Neural progenitor cell (in vitro differentiated cells): Measurements from ENCODE around the gene DDX47. TPM values are rescaled to one million over a fixed set of nuclear protein-coding genes. Genes with fewer than 3 reads are reported as not detected.

Experiments used
- DNase-seq: peaks from one replicate; pipeline ENCODE4 v3.0.0-alpha.2; 2016; ENCODE audit warnings: low spot score
- H2AFZ ChIP-seq: fragments of 200-600 bp; sonication (generic); replicated peaks from 2 replicates; pipeline ENCODE4 v1.6.1; 2016; ENCODE audit warnings: antibody characterized with exemption
- H3F3A ChIP-seq: fragments of 200-600 bp; sonication (generic); 2 replicates; pipeline ENCODE4 v1.6.1; 2016; ENCODE audit warnings: antibody characterized with exemption, low read depth
- H3K27ac ChIP-seq: fragments of 200-600 bp; sonication (generic); 2 replicates; pipeline ENCODE4 v1.5.1; 2016; ENCODE audit warnings: mild to moderate bottlenecking
- H3K27me3 ChIP-seq: fragments of 200-600 bp; sonication (generic); 2 replicates; pipeline ENCODE4 v1.6.1; 2016; ENCODE audit warnings: mild to moderate bottlenecking, moderate library complexity
- H3K36me3 ChIP-seq: fragments of 200-600 bp; sonication (generic); 2 replicates; pipeline ENCODE4 v1.5.1; 2016
- H3K4me1 ChIP-seq: fragments of 200-600 bp; sonication (generic); 2 replicates; pipeline ENCODE4 v1.6.1; 2016; ENCODE audit warnings: mixed run types
- H3K4me2 ChIP-seq: fragments of 200-600 bp; sonication (generic); 2 replicates; pipeline ENCODE4 v1.6.1; 2016
- H3K4me3 ChIP-seq: fragments of 200-600 bp; sonication (generic); 2 replicates; pipeline ENCODE4 v1.5.1; 2016
- H3K79me2 ChIP-seq: fragments of 200-600 bp; sonication (generic); 2 replicates; pipeline ENCODE4 v1.6.1; 2016; ENCODE audit warnings: low read depth
- H3K9ac ChIP-seq: fragments of 200-600 bp; sonication (generic); 2 replicates; pipeline ENCODE4 v1.6.1; 2016
- H3K9me3 ChIP-seq: fragments of 200-600 bp; sonication (generic); 2 replicates; pipeline ENCODE4 v1.5.1; 2016; ENCODE audit warnings: low read depth
- H4K20me1 ChIP-seq: fragments of 200-600 bp; sonication (generic); 2 replicates; pipeline ENCODE4 v1.6.1; 2016; ENCODE audit warnings: low read depth
- H3K27ac Mint-ChIP-seq: 3 replicates; pipeline ENCODE4 v1.8.0; 2021; ENCODE audit warnings: mixed read lengths
- H3K27me3 Mint-ChIP-seq: 2 replicates; pipeline ENCODE4 v1.8.0; 2022; ENCODE audit warnings: low read depth, mild to moderate bottlenecking, inconsistent platforms, moderate library complexity, mixed read lengths; ENCODE audit not compliant: insufficient read depth
- H3K36me3 Mint-ChIP-seq: 3 replicates; pipeline ENCODE4 v1.8.0; 2021; ENCODE audit warnings: mixed read lengths
- H3K4me1 Mint-ChIP-seq: 3 replicates; pipeline ENCODE4 v1.8.0; 2021; ENCODE audit warnings: mixed read lengths
- H3K4me3 Mint-ChIP-seq: 3 replicates; pipeline ENCODE4 v1.8.0; 2021; ENCODE audit warnings: mild to moderate bottlenecking, moderate library complexity, mixed read lengths
- H3K9me3 Mint-ChIP-seq: 3 replicates; pipeline ENCODE4 v1.8.0; 2020; ENCODE audit warnings: mixed read lengths
- CTCF ChIP-seq: fragments of 200-600 bp; sonication (generic); IDR thresholded peaks from 2 replicates; pipeline ENCODE4 v1.5.1; 2017; ENCODE audit warnings: antibody characterized with exemption, mild to moderate bottlenecking
- EZH2 ChIP-seq: fragments of 200-600 bp; sonication (generic); IDR thresholded peaks from 2 replicates; pipeline ENCODE4 v1.6.1; 2017; ENCODE audit warnings: antibody characterized with exemption, mild to moderate bottlenecking, moderate library complexity
- EZH2phosphoT487 ChIP-seq: fragments of 200-600 bp; sonication (generic); IDR thresholded peaks from 2 replicates; pipeline ENCODE4 v1.6.1; 2017; ENCODE audit warnings: antibody characterized with exemption
- total RNA-seq: library from RNA; depleted of rRNA; stranded (reverse); fragments of >200 nt; gene quantifications from 2 replicates; pipeline ENCODE4 v1.2.3, GENCODE V29; 2015; ENCODE audit warnings: low replicate concordance

The DDX47 gene
- total RNA-seq, 1 donor from 2014 or later, result 107 TPM

GRCh38 chr12:12835378-12836146, 22.4 kb downstream of the DDX47 start:
- peaks cover 6% of the 10 kb centered on the region for H3K27me3 Mint-ChIP-seq
- H3K27ac Mint-ChIP-seq, result no peak overlapping the region
- Histone ChIP-seq H3F3A (peaks cover 4% of the 10 kb centered on the region), H3K9ac (no peak overlapping the region), H3K9me3 (no peaks in the 10 kb centered on the region), H3K4me3 (no peak overlapping the region), H2AFZ (no peak overlapping the region), H3K36me3 (no peaks in the 10 kb centered on the region), H4K20me1 (no peaks in the 10 kb centered on the region), H3K27ac (no peak overlapping the region), H3K79me2 (no peaks in the 10 kb centered on the region), H3K4me1 (no peaks in the 10 kb centered on the region), H3K27me3 (no peaks in the 10 kb centered on the region), H3K4me2 (no peak overlapping the region)
- no peaks in the 10 kb centered on the region for H3K9me3 Mint-ChIP-seq
- H3K4me1 Mint-ChIP-seq, result peaks cover 3% of the 10 kb centered on the region
- TF ChIP-seq EZH2phosphoT487, result no peak
- no peak for TF ChIP-seq CTCF
- no peak for TF ChIP-seq EZH2
- DNase-seq, result no peak
- no peak overlapping the region for H3K4me3 Mint-ChIP-seq
- peaks cover 29% of the 10 kb centered on the region for H3K36me3 Mint-ChIP-seq

- H3F3A ChIP-seq, result peaks cover 4% of the 10 kb centered on the region
- H3K9ac ChIP-seq, result no peak overlapping the region
- no peak overlapping the region for H3K27ac ChIP-seq
- Mint-ChIP-seq H3K4me1 (peaks cover 3% of the 10 kb centered on the region), H3K4me3 (no peak overlapping the region), H3K9me3 (no peaks in the 10 kb centered on the region), H3K27me3 (peaks cover 6% of the 10 kb centered on the region), H3K36me3 (peaks cover 27% of the 10 kb centered on the region), H3K27ac (no peak overlapping the region)
- H4K20me1 ChIP-seq, result no peaks in the 10 kb centered on the region
- H3K9me3 ChIP-seq, result no peaks in the 10 kb centered on the region
- no peak overlapping the region for H3K4me3 ChIP-seq
- no peaks in the 10 kb centered on the region for H3K79me2 ChIP-seq
- no peaks in the 10 kb centered on the region for H3K36me3 ChIP-seq
- no peak for TF ChIP-seq CTCF
- TF ChIP-seq EZH2phosphoT487, result no peak
- TF ChIP-seq EZH2, result no peak
- H3K4me1 ChIP-seq, result no peaks in the 10 kb centered on the region
- H2AFZ ChIP-seq, result no peak overlapping the region
- no peak for DNase-seq
- no peaks in the 10 kb centered on the region for H3K27me3 ChIP-seq
- H3K4me2 ChIP-seq, result no peak overlapping the region
These were observed 23.4 kb downstream of the DDX47 start for GRCh38 chr12:12836571-12836970.

GRCh38 chr12:12837025-12837812, 24.1 kb downstream of the DDX47 start:
- Mint-ChIP-seq H3K36me3 (peaks cover 22% of the 10 kb centered on the region), H3K9me3 (no peaks in the 10 kb centered on the region), H3K4me1 (peaks cover 3% of the 10 kb centered on the region), H3K27me3 (peaks cover 3% of the 10 kb centered on the region), H3K27ac (peak overlapping the region; percentile 37), H3K4me3 (no peak overlapping the region)
- H3K9me3 ChIP-seq, result no peaks in the 10 kb centered on the region
- H3K79me2 ChIP-seq, result no peaks in the 10 kb centered on the region
- H3K27ac ChIP-seq, result no peak overlapping the region
- H3F3A ChIP-seq, result peaks cover 4% of the 10 kb centered on the region
- H3K27me3 ChIP-seq, result no peaks in the 10 kb centered on the region
- no peak overlapping the region for H3K4me2 ChIP-seq
- H3K9ac ChIP-seq, result no peak overlapping the region
- H3K4me1 ChIP-seq, result no peaks in the 10 kb centered on the region
- TF ChIP-seq CTCF (peak; percentile 73), EZH2phosphoT487 (no peak), EZH2 (no peak)
- H2AFZ ChIP-seq, result no peak overlapping the region
- no peaks in the 10 kb centered on the region for H4K20me1 ChIP-seq
- DNase-seq, result peak; percentile 57
- no peaks in the 10 kb centered on the region for H3K36me3 ChIP-seq
- H3K4me3 ChIP-seq, result no peak overlapping the region
